Glomerular visceral epithelial cell (primary cell): Measurements from ENCODE around the gene CRYM.
A peak's percentile ranks its signal among the peaks of the same experiment; 100 is the strongest.
"Not testable (repeated sequence)": the region's sequence is repeated elsewhere in the genome, so short reads cannot be mapped to it uniquely, and the experiment has no call there.

Experiments
- DNase-seq: peaks from one replicate; pipeline ENCODE4 v3.0.0-alpha.2; 2016; ENCODE audit errors: extremely low spot score

Gene CRYM

DNA sequence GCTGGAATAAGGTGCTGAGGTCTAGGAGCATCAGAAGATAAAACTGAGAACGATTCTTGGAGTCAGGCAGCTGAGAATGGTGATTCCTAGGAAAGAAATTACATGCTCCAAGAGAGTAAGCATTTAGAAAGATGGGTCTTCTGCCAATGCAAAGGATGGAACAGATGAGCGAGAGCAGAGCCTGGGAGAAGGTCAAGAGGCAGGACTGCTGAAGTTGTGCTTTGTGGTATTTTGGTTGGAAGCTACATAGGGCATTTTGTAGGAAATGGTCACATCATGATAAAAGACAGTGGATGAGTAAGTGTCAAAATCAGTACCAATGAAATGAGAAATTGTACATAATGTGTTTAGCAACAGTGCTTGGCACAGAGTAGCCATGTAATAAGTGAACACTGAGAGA, 1.4 kb upstream of the CRYM start:
- DNase-seq, result no peak

DNA sequence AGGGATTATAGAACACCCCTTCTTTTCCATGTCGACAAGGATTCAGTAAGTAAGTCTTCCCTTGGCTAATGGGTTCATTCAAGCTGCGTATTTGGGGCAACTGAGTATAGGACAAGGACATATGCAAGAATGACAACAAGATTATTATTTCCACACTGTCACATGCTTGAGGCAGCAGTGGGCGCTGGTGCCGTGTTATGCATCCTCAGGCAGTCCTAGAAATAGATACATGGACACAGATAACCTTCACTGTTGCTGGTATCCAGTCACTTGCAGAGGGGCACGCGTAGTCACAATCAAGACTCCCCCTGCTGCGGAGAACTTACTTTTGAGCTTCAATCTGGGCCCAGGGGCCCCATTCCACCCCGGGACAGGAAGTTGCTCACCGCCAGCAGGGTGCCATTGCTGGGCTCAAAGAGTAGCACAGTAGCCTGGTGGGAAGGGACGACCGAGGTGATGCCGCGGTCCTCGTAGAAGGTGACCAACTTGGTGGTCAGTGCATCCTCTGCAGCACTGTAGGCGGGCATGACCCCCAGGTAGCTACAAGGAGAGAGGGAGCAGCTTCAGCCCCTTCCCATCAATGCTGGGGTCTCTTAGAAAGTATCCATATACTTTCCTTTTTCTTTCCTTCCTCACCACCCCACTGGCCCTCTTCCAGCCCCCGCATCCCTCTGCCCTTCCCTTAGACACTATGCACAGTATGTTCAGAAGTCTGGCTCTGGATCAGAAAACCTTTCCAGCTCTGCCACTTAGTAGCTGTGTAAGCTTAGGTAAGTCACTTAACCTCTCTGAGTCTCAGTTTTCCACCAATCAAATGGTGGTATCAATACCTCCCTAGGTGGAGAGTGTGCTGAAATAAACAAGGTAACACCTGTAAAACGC, 804 bp downstream of the CRYM start:
- DNase-seq, result no peak

DNA sequence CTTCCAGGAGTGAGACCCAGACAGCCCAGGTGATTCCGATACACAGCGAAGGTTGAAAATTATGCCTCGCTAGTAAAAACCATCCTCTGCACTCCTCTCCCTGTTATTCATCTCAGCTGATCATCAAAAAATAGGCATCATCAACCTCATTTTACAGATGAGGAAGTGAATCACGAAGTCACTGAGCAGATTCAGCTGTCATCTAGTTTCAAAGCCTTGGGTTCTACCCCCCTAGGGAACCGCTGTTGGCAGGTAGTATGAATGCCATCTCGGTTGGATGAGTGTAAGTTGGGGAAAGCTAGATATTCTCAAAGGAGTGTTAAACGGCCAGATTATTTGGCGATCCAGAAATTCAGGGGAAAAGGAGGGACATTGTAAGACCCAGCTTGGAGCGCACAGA, 2.0 kb downstream of the CRYM start:
- no peak for DNase-seq

GRCh38 chr16:21275529-21275928, 2.6 kb downstream of the CRYM start:
- DNase-seq, result no peak

DNA sequence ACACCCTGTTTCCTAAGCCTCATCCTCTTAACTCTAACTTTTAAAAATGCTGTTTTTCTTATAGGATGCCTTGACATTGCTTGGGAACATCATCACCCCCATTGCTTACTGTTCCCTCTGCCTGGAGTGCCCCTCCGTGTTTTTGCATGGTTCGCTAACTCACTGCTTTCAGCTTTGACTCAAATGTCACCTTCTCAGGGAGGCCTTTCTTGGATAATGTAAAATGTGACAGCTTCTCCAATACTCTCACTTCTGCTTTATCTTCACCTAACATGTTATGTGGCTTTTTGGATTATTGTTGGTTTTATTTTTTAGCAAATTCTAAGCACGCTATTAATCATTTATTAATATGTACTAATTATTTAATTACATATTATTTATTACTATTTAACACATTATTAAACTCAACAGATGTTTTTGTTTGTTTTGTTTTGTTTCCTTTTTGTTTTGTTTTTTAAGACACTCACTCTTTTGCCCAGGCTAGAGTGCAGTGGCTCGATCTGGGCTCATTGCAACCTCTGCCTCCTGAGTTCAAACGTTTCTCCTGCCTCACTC, 3.8 kb downstream of the CRYM start:
- DNase-seq, result no peak

DNA sequence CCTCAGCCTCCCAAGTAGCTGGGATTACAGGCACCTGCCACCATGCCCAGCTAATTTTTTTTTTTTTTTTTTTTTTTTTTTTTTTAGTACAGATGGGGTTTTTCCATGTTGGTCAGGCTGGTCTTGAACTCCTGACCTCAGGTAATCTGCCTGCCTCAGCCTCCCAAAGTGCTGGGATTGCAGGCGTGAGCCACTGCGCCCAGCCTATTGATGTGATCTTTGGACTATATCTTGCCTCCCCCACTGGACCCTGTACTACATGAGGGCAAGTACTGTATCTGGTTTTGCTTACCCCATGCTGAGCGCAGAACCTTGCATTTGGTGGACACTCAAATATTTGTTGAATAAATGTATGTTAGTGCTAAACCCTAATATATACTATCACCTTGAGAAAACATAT, 5.3 kb downstream of the CRYM start:
- not testable (repeated sequence) for DNase-seq

DNA sequence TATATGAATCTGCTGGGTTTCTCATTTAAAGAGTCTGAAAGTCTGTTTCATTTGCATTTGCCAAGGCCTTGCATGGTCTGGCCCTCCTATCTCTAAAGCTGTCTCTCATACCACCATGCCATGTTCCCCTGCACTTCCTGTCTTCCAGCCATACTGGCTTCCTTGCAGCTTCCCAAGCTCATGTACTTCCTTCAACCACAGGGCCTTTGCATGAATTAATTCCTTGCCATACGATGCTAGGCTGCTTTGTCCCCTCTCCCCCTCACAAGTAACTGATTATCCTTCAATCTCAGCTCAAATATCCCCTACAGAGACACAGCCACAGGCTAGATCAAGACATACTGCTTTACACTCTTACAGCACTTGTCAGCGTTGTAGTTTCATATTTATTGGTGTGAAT, 5.8 kb downstream of the CRYM start:
- DNase-seq, result no peak

DNA sequence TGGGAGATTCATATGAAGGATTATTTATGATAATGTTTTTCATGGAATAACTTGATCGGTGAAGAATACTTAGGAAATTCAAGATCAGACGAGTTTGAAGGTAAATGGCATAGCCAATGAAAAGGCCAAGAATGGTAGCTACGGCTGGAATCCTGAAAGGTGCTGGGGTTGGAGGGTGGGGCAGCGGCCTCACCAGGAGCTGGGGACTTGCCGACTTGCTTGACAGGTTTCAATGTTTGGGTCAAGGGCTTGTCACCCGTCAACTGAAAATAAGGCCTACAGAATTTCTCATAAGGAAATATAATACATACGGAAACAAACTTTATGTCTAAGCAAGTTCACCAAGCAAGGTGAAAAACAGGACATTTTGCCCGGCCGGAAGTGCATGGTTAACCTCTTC, 9.9 kb downstream of the CRYM start:
- no peak for DNase-seq

DNA sequence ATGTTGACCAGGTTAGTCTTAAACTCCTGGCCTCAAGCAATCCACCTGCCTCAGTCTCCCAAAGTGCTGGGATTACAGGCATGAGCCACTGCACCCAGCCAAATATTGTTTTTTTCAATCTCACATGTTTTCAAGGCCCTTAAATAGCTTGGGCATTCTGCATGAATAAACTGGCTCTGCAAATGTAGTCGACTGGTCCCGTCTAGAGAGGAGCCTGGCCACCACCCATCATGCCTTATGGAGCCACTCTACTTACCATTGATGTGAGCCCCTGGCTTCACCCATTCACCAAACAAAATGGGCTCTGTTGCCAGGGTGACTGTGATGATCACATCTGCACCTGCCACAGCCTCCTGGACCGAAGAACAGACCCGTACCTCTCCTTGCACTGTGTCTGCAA, 10.8 kb downstream of the CRYM start:
- no peak for DNase-seq

DNA sequence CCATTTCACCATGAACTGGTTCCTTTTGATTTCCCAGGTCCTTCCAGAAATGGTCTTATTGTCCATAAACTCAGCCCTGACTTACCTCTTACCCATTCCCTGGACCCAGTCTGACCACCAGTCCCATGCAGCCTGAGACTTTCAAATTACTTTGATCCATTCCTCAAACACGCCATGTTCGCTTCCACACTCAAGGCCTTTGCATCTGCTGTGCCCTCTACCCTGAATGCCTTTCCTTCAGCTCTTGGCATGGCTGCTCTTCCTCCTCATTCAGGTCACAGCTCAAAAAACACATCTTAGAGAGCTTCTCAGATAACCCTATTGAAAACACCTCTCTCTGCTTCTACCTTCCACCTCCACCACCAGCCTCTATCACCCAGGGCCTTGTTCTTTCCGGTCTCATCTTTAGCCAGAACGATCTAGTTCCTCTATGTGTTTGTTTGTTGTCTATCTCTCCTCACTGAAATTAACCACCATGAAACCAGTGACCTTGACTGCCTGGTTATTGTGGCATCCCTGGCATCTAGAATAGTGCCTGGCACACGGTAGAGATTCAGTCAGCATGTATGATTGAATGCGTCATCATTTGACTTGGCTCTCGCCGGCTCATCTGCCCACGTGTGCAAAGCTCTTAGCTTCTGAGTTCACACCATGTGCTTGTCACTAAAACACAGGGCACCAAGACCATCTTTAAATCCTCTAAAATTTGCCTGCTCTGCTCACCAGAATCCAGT, 12.8 kb downstream of the CRYM start:
- no peak for DNase-seq

DNA sequence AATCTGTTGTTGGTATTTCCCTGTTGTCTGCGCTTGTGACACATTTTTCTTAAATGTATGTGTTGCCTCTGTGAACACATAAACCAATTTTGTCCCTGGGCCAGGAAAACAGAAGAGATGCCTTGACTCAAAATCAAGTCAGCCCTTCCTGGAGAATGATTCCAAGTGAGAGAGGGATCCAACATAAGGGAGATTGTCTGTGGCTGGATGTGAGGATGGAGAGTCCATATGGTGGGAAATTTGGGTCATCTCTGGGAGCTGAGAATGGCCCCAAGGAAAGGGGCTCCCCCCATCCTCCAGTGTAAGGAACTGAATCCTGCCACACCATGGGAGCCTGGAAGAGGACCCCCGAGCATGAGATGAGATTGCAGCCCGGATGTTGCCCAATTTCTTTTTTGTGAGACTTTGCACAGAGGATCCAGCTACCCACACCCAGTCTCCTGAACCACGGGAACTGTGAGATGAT, 13.5 kb downstream of the CRYM start:
- DNase-seq, result no peak

DNA sequence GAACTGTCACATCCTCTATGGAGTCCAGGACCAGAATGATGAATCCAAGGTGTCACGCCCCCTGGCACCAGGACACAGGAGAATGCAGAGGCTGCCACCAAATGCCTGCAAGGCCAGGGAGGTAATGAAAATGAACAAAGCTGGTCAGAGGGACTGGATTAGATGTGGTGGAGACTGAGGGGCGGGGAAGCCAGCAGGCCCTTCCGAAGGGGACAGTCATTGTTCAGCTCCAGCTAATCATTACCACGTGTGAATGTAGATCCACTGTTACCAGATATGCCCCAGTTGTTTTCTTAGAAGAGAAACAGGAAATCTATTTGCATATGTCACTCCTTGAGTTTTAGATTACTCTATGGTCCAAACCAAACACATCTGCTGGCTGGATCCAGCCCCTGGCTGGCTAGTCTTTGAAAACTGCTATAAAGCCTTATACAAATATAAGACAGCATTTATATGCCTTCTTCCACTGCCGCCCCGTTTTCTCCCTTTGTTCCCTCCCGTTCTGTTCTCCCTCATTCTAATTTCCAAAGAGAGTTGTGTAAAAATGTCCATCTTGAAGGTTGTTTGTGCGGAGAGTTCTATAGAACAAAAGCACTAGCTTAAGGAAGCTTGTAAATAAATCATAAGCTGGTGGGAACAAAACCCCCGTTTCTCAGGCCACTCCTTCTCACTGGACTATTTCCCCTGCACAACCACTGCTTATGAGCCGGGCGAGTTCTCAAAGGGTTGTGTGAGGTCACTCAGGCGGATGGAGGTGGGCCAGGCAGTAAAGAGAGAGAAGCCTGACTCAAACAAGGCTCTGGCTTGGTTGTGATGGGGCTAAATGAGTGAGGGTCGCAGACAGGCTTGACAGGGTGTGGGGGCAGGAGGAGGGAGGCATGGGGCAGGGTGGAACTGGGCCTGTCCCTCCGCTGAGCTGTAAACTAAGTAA, 14.2 kb downstream of the CRYM start:
- peak; percentile 6 for DNase-seq

DNA sequence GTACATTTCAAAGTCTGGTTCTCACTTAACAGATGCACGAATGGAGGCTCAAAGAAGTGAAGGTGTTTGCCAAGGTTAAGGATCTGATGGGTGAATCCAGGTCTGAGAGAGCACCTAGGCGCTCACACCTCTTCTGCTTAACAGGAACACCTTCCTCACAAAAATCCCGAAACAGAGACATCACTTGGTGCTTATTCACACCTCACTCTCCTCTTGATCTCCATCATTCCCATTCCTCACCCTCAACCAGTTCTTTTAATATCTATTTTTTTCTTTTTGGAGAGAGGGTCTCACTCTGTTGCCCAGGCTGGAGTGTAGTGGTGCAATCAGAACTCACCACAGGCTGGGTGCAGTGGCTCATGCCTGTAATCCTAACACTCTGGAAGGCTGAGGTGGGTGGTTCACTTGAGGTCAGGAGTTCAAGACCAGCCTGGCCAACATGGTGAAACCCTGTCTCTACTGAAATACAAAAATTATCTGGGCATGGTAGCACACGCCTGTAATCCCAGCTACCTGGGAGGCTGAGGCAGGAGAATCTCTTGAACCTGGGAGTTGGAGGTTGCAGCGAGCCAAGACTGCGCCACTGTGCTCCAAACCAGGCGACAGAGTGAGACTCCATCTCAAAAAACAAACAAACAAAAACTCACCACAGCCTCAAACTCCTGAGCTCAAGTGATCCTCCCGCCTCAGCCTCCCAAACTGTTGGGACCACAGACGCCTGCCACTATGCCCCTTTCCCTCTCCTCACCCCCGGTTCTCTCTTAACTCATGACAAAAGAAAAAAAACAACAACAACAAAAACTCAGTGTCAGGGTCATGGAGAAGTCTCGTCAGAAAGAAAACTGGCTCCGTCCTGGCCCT, 15.1 kb downstream of the CRYM start:
- DNase-seq, result no peak

GRCh38 chr16:21260870-21261791, 17.0 kb downstream of the CRYM start:
- peak; percentile 76 for DNase-seq

GRCh38 chr16:21257284-21257683, 20.8 kb downstream of the CRYM start:
- no peak for DNase-seq

DNA sequence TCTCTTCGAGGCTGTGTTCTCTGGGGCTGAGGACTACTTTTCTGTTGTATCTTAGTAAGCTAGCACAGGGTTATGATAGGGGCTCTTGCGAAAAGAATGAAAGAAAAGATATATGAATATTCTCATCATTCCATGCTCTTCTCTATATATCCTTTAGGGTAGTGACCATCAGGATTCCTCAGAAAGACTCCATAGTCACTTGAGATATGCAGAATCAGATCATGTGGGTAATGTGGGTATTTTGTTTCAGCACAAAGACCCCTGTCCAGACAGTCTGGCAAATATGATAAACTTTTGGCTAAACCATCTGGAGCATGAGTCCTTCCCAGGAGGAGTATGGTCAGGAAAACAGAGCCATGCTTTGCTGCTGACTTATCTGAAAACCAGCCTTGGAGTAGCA, 21.5 kb downstream of the CRYM start:
- no peak for DNase-seq

GRCh38 chr16:21253470-21253869, 24.6 kb downstream of the CRYM start:
- DNase-seq, result no peak

GRCh38 chr16:21250072-21250923, 27.8 kb downstream of the CRYM start:
- DNase-seq, result no peak

DNA sequence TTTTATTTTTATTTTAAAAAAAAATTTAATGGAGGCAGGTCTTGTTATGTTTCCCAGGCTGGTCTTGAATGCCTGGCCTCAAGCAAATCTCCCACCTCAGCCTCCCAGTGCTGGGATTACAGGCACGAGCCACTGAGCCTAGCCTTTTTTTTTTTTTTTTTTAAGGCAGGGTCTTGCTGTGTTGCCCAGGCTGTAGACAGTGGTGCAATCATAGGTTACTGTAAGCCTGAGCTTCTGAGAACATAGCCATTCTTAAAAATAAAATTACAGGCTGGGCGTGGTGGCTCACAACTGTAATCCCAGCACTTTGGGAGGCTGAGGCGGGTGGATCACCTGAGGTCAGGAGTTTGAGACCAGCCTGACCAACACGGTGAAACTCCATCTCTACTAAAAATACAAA, 29.9 kb downstream of the CRYM start:
- DNase-seq, result not testable (repeated sequence)
